NCI-H2107 (cell line): ENCODE measurements around the gene HOXA10.

ENCODE experiments used
- DNase-seq: peaks from one replicate; lab custom pipeline; 2025; lab: John Stamatoyannopoulos, UW

Gene HOXA10

GRCh38 chr7:27165996-27166530 is 8.1 kb downstream of the HOXA10 start:
- no peak for DNase-seq

GRCh38 chr7:27165089-27165995 is 8.8 kb downstream of the HOXA10 start, which contains the start of gene HOXA9:
Gene HOXA9, minus strand, starts transcription at chr7:27165537. Its CDS starts 80 bp downstream, at chr7:27165457.
- DNase-seq: no peak

- DNase-seq: no peak
Measured at GRCh38 chr7:27164367-27165088, 9.6 kb downstream of the HOXA10 start.

GRCh38 chr7:27164045-27164366 is 10.1 kb downstream of the HOXA10 start:
- no peak for DNase-seq

GRCh38 chr7:27163288-27164044 is 10.7 kb downstream of the HOXA10 start:
- no peak for DNase-seq

GRCh38 chr7:27162561-27163287 is 11.4 kb downstream of the HOXA10 start:
- DNase-seq: no peak

- DNase-seq: no peak
Measured at GRCh38 chr7:27161721-27162560, 12.2 kb downstream of the HOXA10 start.

- no peak for DNase-seq
Measured at GRCh38 chr7:27161214-27161720, 12.9 kb downstream of the HOXA10 start.

- DNase-seq: peak; percentile 94
Measured at GRCh38 chr7:27160546-27161213, 13.4 kb downstream of the HOXA10 start.

GRCh38 chr7:27160145-27160545 is 14.0 kb downstream of the HOXA10 start:
- no peak for DNase-seq

- DNase-seq: no peak
Measured at GRCh38 chr7:27159266-27160144, 14.6 kb downstream of the HOXA10 start.

GRCh38 chr7:27158436-27159265 is 15.5 kb downstream of the HOXA10 start:
- DNase-seq: no peak

GRCh38 chr7:27157702-27158431 is 16.3 kb downstream of the HOXA10 start:
- DNase-seq: no peak

- DNase-seq: no peak
Measured at GRCh38 chr7:27156916-27157701, 17.0 kb downstream of the HOXA10 start.

GRCh38 chr7:27156508-27156898 is 17.6 kb downstream of the HOXA10 start, which contains the start of gene HOXA7:
Gene HOXA7, minus strand, starts transcription at chr7:27156675. Its CDS starts 130 bp downstream, at chr7:27156545.
- no peak for DNase-seq

GRCh38 chr7:27155816-27156507 is 18.2 kb downstream of the HOXA10 start:
- DNase-seq: no peak
